C4-2B (cell line): ENCODE results near the gene DPPA3.

ENCODE experiments used
- ZFX ChIP-seq: fragments of 450-650 bp; IDR thresholded peaks from 2 replicates; pipeline ENCODE4 v1.6.1; 2017
- TF ChIP-seq, protein P1 (sequence below): fragments of 450-650 bp; conservative IDR thresholded peaks from 2 replicates; pipeline ENCODE4 v1.5.1; 2017; ENCODE audit warnings: mild to moderate bottlenecking

- TF ChIP-seq, protein P1, sequence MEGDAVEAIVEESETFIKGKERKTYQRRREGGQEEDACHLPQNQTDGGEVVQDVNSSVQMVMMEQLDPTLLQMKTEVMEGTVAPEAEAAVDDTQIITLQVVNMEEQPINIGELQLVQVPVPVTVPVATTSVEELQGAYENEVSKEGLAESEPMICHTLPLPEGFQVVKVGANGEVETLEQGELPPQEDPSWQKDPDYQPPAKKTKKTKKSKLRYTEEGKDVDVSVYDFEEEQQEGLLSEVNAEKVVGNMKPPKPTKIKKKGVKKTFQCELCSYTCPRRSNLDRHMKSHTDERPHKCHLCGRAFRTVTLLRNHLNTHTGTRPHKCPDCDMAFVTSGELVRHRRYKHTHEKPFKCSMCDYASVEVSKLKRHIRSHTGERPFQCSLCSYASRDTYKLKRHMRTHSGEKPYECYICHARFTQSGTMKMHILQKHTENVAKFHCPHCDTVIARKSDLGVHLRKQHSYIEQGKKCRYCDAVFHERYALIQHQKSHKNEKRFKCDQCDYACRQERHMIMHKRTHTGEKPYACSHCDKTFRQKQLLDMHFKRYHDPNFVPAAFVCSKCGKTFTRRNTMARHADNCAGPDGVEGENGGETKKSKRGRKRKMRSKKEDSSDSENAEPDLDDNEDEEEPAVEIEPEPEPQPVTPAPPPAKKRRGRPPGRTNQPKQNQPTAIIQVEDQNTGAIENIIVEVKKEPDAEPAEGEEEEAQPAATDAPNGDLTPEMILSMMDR: no peak
- no peak for TF ChIP-seq ZFX
Observed at GRCh38 chr12:7679251-7680045, 31.8 kb upstream of the DPPA3 start.
